Measurements from ENCODE around the gene WDR27. TPM values are rescaled to one million over a fixed set of nuclear protein-coding genes. Genes with fewer than 3 reads are reported as not detected.

WDR27 gene
- total and polyA plus RNA-seq, 10 of the 15 experiments (the other 5 are each of a cell fraction or from before 2014, with no cell fraction given): 1.9 to 33.2 (median 19.0) TPM

DNA sequence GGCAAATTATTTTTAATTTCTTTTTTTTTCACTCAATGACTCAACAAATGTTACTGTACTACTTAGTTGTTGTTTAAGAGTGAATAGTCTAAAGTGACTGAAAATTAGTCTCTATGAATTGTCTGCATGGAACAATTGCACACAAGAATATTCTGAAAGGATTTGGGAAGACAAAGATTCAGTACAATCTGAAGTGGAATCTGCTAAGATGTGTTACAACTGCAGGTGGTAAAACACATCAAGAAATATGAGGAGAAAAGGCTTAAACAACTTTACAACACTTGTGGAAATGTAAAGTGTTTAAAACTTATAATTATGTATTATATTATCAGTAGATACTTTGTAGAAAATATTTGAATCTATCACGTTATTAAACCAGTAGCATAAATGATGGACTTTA lies 193.4 kb downstream of the WDR27 start:
- Histone ChIP-seq H3K4me3 (no peak overlapping the region), H4K20me1 (ENCODE audit: control insufficient read depth, insufficient read depth) (no peaks in the 10 kb centered on the region), H3K27me3 (replicated peaks in 1 of 2; ENCODE audit: control insufficient read depth in 2 of 2, insufficient read depth in 2 of 2, low read length in 1 of 2) (no peaks in the 10 kb centered on the region), H3K9me3 (replicated peaks; ENCODE audit: control insufficient read depth, insufficient read depth, low read length) (no peaks in the 10 kb centered on the region), H2AFZ (ENCODE audit: control insufficient read depth, low read depth, low read length) (no peak overlapping the region), H3K36me3 (ENCODE audit: control insufficient read depth in 2 of 2, insufficient read depth in 2 of 2, low read length in 1 of 2) (no peaks in the 10 kb centered on the region), H3K4me1 (ENCODE audit: control insufficient read depth, insufficient read depth, low read length) (no peaks in the 10 kb centered on the region), H3K4me2 (ENCODE audit: control insufficient read depth, insufficient read depth) (no peak overlapping the region), H3K79me2 (ENCODE audit: control insufficient read depth, insufficient read depth, low read length) (no peaks in the 10 kb centered on the region), H3K9ac (ENCODE audit: control insufficient read depth, insufficient read depth, low read length) (no peak overlapping the region), H3K27ac (ENCODE audit: control insufficient read depth, insufficient read depth) (no peak overlapping the region)
- no peak for DNase-seq (ENCODE audit: low read depth, low spot score)
- WGBS (ENCODE audit: insufficient coverage, insufficient replicate concordance, low lambda C conversion rate, missing lambda C conversion rate): 30% methylated on average over 1 of the region's 1 CpG
- CTCF ChIA-PET: no interaction called here
- FAIRE-seq: no peak
- in situ Hi-C loops (cut with MboI): no loop called here
- no peak for ATAC-seq
- POLR2A ChIA-PET: no interaction called here
- intact Hi-C loops (cut with micrococcal nuclease; ENCODE audit: unreplicated experiment): no loop called here
- SMC1A ChIA-PET (ENCODE audit: uncharacterized antibody, unreplicated experiment): no interaction called here
- no peak for TF ChIP-seq CBX3 (IDR thresholded peaks at IDR 0.05; ENCODE audit: borderline replicate concordance, low read depth)
- no peak for TF ChIP-seq EZH2 (IDR thresholded peaks at IDR 0.05; ENCODE audit: borderline replicate concordance, control insufficient read depth, low read depth, low read length)
- TF ChIP-seq, protein P1, sequence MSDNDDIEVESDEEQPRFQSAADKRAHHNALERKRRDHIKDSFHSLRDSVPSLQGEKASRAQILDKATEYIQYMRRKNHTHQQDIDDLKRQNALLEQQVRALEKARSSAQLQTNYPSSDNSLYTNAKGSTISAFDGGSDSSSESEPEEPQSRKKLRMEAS (IDR thresholded peaks at IDR 0.05; ENCODE audit: low read depth, low read length): no peak
- TF ChIP-seq, protein P2, sequence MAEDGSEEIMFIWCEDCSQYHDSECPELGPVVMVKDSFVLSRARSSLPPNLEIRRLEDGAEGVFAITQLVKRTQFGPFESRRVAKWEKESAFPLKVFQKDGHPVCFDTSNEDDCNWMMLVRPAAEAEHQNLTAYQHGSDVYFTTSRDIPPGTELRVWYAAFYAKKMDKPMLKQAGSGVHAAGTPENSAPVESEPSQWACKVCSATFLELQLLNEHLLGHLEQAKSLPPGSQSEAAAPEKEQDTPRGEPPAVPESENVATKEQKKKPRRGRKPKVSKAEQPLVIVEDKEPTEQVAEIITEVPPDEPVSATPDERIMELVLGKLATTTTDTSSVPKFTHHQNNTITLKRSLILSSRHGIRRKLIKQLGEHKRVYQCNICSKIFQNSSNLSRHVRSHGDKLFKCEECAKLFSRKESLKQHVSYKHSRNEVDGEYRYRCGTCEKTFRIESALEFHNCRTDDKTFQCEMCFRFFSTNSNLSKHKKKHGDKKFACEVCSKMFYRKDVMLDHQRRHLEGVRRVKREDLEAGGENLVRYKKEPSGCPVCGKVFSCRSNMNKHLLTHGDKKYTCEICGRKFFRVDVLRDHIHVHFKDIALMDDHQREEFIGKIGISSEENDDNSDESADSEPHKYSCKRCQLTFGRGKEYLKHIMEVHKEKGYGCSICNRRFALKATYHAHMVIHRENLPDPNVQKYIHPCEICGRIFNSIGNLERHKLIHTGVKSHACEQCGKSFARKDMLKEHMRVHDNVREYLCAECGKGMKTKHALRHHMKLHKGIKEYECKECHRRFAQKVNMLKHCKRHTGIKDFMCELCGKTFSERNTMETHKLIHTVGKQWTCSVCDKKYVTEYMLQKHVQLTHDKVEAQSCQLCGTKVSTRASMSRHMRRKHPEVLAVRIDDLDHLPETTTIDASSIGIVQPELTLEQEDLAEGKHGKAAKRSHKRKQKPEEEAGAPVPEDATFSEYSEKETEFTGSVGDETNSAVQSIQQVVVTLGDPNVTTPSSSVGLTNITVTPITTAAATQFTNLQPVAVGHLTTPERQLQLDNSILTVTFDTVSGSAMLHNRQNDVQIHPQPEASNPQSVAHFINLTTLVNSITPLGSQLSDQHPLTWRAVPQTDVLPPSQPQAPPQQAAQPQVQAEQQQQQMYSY (CRISPR knock-in tag; IDR thresholded peaks at IDR 0.05): no peak
- RAD21 ChIA-PET (ENCODE audit: unreplicated experiment): no interaction called here
- BruUV-seq (replicated peaks): no TSS peak
